Osteoblast (primary cell): ENCODE measurements around the gene SHISA6. TPM values are rescaled to one million over a fixed set of nuclear protein-coding genes. Genes with fewer than 3 reads are reported as not detected.

Experiments used
- DNase-seq: peaks from one replicate; pipeline ENCODE4 v3.0.0; 2011; ENCODE audit warnings: low spot score, mixed read lengths; ENCODE audit not compliant: insufficient read length; ENCODE audit errors: missing footprints
- H2AFZ ChIP-seq: 2 replicates; pipeline ENCODE4 v1.6.0; 2011; ENCODE audit warnings: mild to moderate bottlenecking, low read length
- H3K27ac ChIP-seq: 2 replicates; pipeline ENCODE4 v1.5.1; 2011; ENCODE audit warnings: mild to moderate bottlenecking, low read depth, low read length, moderate library complexity
- H3K27me3 ChIP-seq: 2 replicates; pipeline ENCODE4 v1.6.0; 2012; ENCODE audit warnings: mild to moderate bottlenecking, control low read depth, inconsistent platforms, low read length, moderate library complexity; ENCODE audit not compliant: insufficient read depth
- H3K36me3 ChIP-seq: 2 replicates; pipeline ENCODE4 v1.5.1; 2011; ENCODE audit warnings: mild to moderate bottlenecking, low read length, control low read depth, moderate library complexity; ENCODE audit not compliant: insufficient read depth
- H3K4me1 ChIP-seq: 2 replicates; pipeline ENCODE4 v1.5.1; 2011; ENCODE audit warnings: mild to moderate bottlenecking, low read length, control low read depth, moderate library complexity; ENCODE audit not compliant: insufficient read depth
- H3K4me2 ChIP-seq: 2 replicates; pipeline ENCODE4 v1.6.0; 2011; ENCODE audit warnings: mild to moderate bottlenecking, low read length; ENCODE audit not compliant: insufficient read depth
- H3K4me3 ChIP-seq: fragments of 200-600 bp; sonication (generic); 3 replicates; pipeline ENCODE4 v1.5.1; 2012; ENCODE audit warnings: mild to moderate bottlenecking, low read length, inconsistent platforms; ENCODE audit not compliant: insufficient read depth
- H3K79me2 ChIP-seq: 2 replicates; pipeline ENCODE4 v1.6.0; 2012; ENCODE audit warnings: mild to moderate bottlenecking, low read length, control low read depth, inconsistent platforms; ENCODE audit not compliant: insufficient read depth
- H3K9me3 ChIP-seq: 2 replicates; pipeline ENCODE4 v1.5.1; 2011; ENCODE audit warnings: low read depth, low read length, control low read depth
- H4K20me1 ChIP-seq: 2 replicates; pipeline ENCODE4 v1.6.0; 2012; ENCODE audit warnings: mild to moderate bottlenecking, low read length, control low read depth; ENCODE audit not compliant: insufficient read depth
- CTCF ChIP-seq: IDR thresholded peaks from 2 replicates; pipeline ENCODE4 v1.5.1; 2011; ENCODE audit warnings: mild to moderate bottlenecking, low read depth, low read length, moderate library complexity; ENCODE audit errors: extremely low read depth
- total RNA-seq: library from RNA; depleted of rRNA; stranded (reverse); fragments of >200 nt; gene quantifications from 2 replicates; pipeline ENCODE4 v1.2.3, GENCODE V29; 2012

SHISA6 gene
- total RNA-seq, 1 donor, result not detected

DNA sequence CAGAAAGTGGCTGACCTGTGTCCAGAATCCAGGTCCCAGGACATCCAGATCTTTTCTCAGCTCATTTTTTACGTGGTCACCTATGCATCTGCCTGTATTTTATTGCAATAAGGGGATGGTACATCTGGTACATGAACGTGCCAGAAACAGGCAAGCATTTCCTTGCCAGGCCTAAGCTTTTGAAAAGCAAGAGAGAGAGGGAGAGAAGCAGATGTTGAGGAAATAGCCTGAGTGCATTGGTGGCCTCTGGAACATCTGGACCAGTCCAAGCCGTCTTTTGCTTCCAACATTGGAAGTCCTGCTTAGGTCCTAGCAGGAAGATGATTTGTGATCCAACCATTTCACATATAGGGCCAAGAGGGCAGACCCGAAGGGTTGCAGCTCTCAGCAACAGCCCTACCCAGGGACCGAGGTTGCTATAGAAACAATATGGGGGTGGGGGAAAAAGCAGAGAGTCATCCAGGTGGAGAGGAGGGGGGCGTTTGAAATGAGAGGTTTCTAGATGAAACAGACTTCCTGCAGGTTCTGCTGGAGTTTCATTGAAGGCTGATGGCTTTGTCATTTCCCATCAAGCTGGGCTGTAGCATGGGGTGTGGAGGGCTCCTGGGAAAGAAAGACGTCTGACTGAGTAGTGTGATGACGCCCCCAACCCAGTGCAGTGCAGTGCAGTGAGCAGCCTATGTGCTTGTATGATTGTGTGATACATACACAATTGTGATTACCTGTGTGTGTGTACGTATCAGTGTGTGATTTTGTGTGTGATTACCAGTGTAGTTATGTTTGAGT, 61.6 kb downstream of the SHISA6 start:
- no peak overlapping the region for H3K4me2 ChIP-seq
- no peak for TF ChIP-seq CTCF
- no peaks in the 10 kb centered on the region for H3K79me2 ChIP-seq
- no peak overlapping the region for H2AFZ ChIP-seq
- H3K36me3 ChIP-seq, result no peaks in the 10 kb centered on the region
- H3K27ac ChIP-seq, result no peak overlapping the region
- no peaks in the 10 kb centered on the region for H3K27me3 ChIP-seq
- H4K20me1 ChIP-seq, result no peaks in the 10 kb centered on the region
- peaks cover 2% of the 10 kb centered on the region for H3K9me3 ChIP-seq
- H3K4me1 ChIP-seq, result no peaks in the 10 kb centered on the region
- H3K4me3 ChIP-seq, result no peak overlapping the region
- DNase-seq, result no peak

DNA sequence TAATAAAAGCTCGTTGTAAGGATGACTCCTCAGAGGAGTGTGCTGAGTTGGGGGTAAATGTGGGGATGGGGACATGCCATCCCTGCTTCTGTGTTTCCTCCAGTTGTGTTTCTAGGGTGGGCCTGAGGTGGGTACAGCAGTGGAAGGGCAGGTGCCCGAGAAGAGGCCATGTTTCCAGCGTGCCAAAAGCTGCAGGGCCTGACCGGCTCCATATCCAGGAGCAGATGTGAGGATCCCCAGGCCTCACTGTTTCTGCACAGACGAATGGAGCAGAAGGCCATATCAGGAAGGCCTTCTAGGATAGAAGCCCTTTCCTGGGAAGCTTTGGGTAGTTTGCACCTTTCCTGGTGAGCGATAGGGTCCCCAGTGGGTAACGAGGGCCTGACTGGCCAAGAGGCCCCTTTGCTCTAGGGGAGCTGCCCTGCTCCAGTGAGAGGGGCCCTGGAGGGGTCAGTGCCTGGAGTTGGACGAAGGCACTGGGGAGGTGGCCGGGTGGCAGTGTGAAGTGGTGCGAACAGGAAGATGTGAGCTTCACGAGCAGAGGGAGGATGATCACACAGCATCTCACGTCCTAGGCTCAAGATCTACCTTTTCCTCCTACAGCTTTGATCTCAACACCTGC, 62.9 kb downstream of the SHISA6 start:
- H3K4me2 ChIP-seq, result no peak overlapping the region
- H3K4me3 ChIP-seq, result no peak overlapping the region
- H2AFZ ChIP-seq, result no peak overlapping the region
- DNase-seq, result no peak
- H3K27me3 ChIP-seq, result no peaks in the 10 kb centered on the region
- no peaks in the 10 kb centered on the region for H3K4me1 ChIP-seq
- H3K27ac ChIP-seq, result no peak overlapping the region
- no peaks in the 10 kb centered on the region for H3K79me2 ChIP-seq
- H3K9me3 ChIP-seq, result peaks cover 2% of the 10 kb centered on the region
- H4K20me1 ChIP-seq, result no peaks in the 10 kb centered on the region
- no peaks in the 10 kb centered on the region for H3K36me3 ChIP-seq
- no peak for TF ChIP-seq CTCF

GRCh38 chr17:11304568-11304967, 63.6 kb downstream of the SHISA6 start:
- Histone ChIP-seq H3K4me3 (no peak overlapping the region), H3K27ac (no peak overlapping the region), H2AFZ (no peak overlapping the region), H3K4me2 (no peak overlapping the region), H3K79me2 (no peaks in the 10 kb centered on the region), H3K36me3 (no peaks in the 10 kb centered on the region), H3K27me3 (no peaks in the 10 kb centered on the region), H3K9me3 (peaks cover 2% of the 10 kb centered on the region), H3K4me1 (no peaks in the 10 kb centered on the region), H4K20me1 (no peaks in the 10 kb centered on the region)
- no peak for DNase-seq
- no peak for TF ChIP-seq CTCF

DNA sequence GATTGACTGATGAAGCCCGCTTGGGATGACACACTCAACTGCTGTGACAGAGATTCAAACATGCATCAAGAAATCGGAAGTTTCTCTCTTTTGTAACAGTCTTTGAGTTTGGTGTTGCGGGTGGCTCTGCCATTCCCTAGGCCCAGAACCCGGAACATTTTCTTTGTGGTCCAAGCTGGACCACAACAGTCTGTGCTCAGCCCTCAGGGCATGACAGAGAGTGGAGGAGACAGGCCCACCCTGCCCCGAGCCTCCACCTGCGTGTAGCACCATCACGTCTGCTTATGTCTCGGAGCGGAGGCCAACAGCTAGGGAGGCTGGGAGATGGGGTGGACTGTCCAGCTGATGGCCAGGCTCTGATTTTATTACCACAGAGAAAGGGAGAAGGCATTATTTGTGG, 64.5 kb downstream of the SHISA6 start:
- no peak for DNase-seq
- Histone ChIP-seq H3K9me3 (peaks cover 2% of the 10 kb centered on the region), H2AFZ (no peak overlapping the region), H3K4me2 (no peak overlapping the region), H3K27ac (no peak overlapping the region), H3K36me3 (no peaks in the 10 kb centered on the region), H3K79me2 (no peaks in the 10 kb centered on the region), H4K20me1 (no peaks in the 10 kb centered on the region), H3K4me1 (no peaks in the 10 kb centered on the region), H3K4me3 (no peak overlapping the region), H3K27me3 (no peaks in the 10 kb centered on the region)
- no peak for TF ChIP-seq CTCF
